GM18505 (cell line): ENCODE measurements around the gene LPAR1.

ENCODE experiments used
- ATAC-seq: cut with Tn5 transposase; IDR thresholded peaks from one replicate; pipeline ENCODE4 v1.9.1; 2021; ENCODE audit not compliant: unreplicated experiment
- POLR2A ChIP-seq: IDR thresholded peaks from 4 replicates; pipeline ENCODE4 v1.6.1; 2011; ENCODE audit warnings: borderline replicate concordance; ENCODE audit not compliant: insufficient read depth, insufficient read length; ENCODE audit errors: extremely low read depth

Gene LPAR1

DNA sequence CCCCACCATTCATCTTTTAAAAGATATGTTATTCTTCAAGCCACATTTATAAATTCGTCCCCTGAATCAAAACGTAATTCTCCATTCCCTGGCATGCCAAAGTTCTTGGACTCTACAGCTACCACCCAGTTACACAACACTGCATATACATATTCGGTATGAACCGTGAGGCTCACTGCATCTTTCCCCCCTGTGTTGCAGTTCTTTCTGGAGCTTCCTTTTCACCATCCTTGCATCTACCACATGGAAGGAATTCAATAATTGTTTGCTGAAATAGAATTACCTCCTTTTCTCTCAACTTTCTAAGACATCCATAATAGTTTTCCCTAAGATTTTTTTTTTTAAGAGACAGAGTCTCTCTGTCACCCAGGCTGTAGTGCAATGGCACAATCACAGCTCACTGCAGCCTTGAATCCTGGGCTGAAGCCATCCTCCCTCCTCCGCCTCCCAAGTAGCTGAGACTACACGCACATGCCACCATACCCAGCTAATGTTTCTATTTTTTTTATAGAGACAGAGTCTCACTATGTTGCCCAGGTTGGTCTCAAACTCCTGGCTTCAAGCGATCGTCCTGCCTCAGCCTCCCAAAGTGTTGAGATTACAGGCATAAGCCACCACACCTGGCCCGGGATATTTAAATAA is 3.3 kb downstream of the LPAR1 start:
- no peak for TF ChIP-seq POLR2A
- ATAC-seq: no peak

DNA sequence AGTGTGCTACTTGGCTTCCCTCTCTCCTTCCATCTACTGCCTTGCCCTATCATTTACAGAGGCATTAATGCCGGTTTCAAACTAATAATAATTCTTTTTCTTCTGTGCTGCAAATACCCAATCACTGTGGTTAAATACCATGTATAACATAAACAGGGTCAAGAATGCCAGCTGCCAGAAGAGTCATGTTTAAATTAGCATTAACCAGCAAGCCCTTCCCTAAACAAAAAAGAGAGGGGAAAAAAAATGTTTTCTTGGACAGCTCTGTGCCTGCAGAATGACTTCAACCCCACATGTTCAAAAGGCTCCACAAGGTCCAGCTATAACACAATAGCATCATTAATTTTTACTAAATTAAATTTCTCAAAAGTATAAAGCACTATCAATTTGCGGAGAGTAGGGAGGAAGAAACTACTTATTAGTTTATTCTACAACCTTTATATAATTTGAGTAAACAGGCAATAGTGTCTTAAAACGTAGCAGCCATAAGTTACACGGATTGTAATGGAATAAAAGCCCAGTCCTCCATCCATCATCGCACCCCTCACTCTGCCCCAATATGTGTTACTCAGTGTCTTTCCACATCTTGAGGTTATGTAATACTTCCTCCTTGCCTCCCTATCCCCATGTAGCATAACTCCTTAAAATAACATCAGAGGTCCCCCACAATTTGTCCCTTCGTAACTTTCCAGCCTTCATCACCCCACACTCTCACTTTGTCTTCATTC is 3.9 kb downstream of the LPAR1 start:
- no peak for ATAC-seq

DNA sequence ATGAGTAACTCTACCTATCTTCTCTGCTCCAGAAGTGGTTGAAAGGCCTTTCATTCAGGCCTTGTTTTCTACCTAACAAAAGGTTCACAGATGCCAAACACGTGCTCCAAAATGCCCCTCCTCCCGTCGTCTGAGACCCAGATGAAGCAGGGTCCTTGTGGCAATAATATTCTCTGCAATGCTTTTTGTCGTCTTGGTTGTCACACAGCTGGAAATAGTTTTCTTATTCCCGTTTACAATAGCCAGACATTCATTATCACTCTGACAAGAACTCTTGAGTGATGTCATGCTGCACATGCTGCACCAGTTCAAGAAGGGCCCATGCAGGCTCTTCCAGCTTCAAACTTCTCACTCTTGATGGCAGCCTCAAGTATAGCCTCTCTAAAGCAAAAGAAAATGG is 7.8 kb downstream of the LPAR1 start:
- no peak for ATAC-seq
- TF ChIP-seq POLR2A: no peak

More for the DNA sequence above, 3.9 kb downstream of the LPAR1 start:
- no peak for TF ChIP-seq POLR2A

DNA sequence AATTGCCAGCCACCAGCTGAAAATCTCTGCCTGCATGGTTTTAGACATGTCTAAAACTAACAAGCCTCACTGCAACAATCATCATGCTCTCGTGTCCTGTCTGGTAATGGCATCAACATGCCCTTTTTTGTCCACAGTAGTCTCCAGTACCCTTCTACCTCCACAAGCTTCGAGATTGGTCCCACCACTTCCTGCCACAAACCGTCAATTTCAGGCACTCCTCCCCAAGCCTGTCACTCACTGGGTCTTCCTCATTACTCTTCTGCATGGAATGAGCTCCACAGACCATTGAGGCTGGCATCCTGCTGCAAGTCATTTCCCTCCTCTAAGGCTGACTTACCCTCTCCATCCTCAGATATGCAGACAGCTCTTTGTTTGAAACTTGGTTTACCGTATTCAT is 9.0 kb downstream of the LPAR1 start:
- TF ChIP-seq POLR2A: no peak
- ATAC-seq: no peak

GRCh38 chr9:111027798-111028197 is 10.5 kb downstream of the LPAR1 start:
- ATAC-seq: no peak
- no peak for TF ChIP-seq POLR2A

GRCh38 chr9:111023128-111023527 is 15.1 kb downstream of the LPAR1 start:
- ATAC-seq: no peak
- TF ChIP-seq POLR2A: no peak

DNA sequence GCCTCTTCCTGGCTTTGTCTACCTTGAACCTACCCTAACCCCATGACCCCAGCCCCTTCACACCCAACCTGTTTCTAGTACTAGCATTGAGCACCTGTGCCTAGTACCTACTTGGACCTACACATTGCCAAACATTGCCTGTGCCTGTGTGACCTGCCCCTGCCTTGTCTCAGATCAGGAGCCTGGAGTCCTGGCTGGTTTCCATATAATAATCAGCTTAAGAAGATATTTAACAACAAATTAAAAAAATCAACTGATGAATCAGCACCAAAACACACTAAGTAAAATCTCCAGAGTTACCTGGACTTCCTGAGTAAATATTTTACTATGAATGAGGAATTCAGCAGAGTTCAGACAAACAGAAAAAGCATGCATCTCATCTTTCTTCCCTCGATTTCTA is 17.7 kb downstream of the LPAR1 start:
- no peak for ATAC-seq
- TF ChIP-seq POLR2A: no peak

DNA sequence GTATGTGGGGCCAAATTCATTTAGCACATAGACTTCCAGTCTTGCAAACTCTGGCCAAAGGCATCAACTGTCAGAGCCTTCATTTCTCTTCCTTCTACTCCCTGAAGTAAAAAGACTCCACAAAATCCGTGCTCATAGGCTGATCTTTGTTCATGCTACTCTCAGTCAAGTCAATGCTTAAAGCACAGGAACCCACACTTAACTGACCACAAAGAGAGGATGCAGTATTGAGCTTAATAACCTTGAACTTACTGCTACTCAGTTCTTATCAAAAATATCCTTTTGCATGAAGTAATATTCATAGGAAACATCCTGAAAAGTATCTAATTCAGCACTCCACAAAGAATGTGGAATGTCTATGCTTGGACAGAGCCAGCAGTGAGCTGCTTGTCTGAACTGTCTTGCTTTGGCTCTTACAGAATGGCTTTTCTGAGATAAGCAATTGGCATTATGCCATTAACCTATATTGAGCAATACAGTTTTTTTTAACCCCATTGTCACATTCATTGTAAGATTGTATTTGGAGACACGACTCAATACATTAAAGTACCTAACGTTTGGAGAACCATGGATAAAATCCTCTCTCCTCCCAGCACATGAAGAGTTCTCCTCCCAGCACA is 21.7 kb downstream of the LPAR1 start:
- ATAC-seq: no peak
- TF ChIP-seq POLR2A: no peak

- TF ChIP-seq POLR2A: no peak
- no peak for ATAC-seq
These were observed 22.3 kb downstream of the LPAR1 start for GRCh38 chr9:111016016-111016415.

- no peak for ATAC-seq
- no peak for TF ChIP-seq POLR2A
These were observed 24.6 kb downstream of the LPAR1 start for GRCh38 chr9:111013707-111014106.

DNA sequence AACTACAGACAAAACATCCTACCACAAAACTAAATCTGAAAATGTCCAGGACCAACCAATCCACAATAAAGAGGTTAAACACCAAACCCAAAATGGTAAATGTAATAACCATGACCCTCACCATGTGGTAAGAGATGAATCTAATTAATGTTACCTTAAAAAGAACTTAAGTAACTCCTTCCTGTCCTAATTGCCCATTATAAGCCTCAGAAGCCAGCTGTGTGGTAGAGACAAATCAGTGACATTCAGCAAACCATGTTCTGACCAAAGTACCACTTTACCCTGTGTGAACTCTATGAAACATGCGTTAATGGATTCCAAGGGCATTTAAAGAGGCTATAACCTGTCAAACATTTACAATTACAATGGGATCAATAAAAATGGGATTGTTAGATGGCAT is 25.0 kb downstream of the LPAR1 start:
- no peak for ATAC-seq
- TF ChIP-seq POLR2A: no peak

DNA sequence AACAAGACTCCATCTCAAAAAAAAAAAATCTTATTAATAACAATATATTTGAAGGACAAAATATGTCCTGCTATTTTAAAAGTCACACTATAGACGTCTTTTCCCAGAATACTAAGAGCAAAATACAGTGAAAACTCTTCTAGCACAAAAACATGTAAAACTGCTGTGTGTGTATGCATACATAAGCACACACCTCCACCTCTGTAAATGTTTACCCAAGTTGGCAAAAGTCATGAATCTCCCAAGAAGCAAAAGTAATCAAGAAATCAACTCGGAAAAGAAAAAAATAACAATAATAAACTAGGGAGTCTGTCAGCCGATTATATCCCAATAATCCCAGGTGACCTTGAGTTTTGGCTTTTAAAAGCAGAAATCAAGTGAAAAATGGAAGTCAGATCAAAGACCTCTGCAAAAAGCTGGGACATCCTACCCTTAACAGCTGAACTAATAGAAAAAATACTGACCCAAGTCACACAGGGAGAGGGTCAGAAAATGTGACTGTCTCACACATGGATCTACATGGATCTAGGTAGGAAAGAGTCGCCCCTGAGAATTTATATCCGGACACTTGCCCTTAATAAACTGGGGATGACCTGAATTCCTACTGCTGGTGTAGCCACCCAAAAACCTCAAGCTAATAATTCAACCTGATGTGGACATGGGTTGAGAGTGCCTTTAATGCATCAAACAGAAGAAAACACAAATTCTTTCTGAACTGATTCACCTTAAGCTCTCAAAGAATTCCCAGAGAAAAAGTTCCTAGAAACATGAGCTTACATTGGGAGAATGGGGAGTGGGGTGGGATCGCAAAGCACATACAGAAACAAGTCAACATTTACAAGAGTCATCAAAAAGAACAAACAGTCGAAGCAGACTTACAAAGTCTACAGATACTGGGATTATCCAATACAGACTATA is 29.9 kb downstream of the LPAR1 start:
- no peak for TF ChIP-seq POLR2A
- no peak for ATAC-seq
